NCI-H1048 (cell line): ENCODE measurements around the gene AP1S1.

Experiments used
- DNase-seq: peaks from one replicate; lab custom pipeline; 2025; lab: John Stamatoyannopoulos, UW

AP1S1 gene

GRCh38 chr7:101159696-101160674 lies 5.7 kb downstream of the AP1S1 start:
- no peak for DNase-seq

- DNase-seq, result no peak
Observed at GRCh38 chr7:101160910-101161309, 6.6 kb downstream of the AP1S1 start.

GRCh38 chr7:101161692-101162471 lies 7.6 kb downstream of the AP1S1 start:
- DNase-seq, result no peak

GRCh38 chr7:101162551-101163278 lies 8.4 kb downstream of the AP1S1 start:
- no peak for DNase-seq

- DNase-seq, result no peak
Observed at GRCh38 chr7:101163279-101164070, 9.2 kb downstream of the AP1S1 start.

GRCh38 chr7:101164071-101164840 lies 10.0 kb downstream of the AP1S1 start:
- DNase-seq, result no peak

- DNase-seq, result peak; percentile 89
Observed at GRCh38 chr7:101165075-101165957, 11.0 kb downstream of the AP1S1 start, which contains the start of gene VGF. VGF (minus strand) TSS chr7:101165569; CDS start chr7:101164843, 726 bp downstream.

- DNase-seq, result no peak
Observed at GRCh38 chr7:101165958-101166647, 11.8 kb downstream of the AP1S1 start.

GRCh38 chr7:101166648-101166908 lies 12.3 kb downstream of the AP1S1 start:
- DNase-seq, result no peak

GRCh38 chr7:101166909-101167644 lies 12.8 kb downstream of the AP1S1 start:
- DNase-seq, result no peak

- no peak for DNase-seq
Observed at GRCh38 chr7:101167645-101168411, 13.6 kb downstream of the AP1S1 start.

- DNase-seq, result no peak
Observed at GRCh38 chr7:101168412-101169049, 14.3 kb downstream of the AP1S1 start.

- DNase-seq, result no peak
Observed at GRCh38 chr7:101169110-101169837, 15.0 kb downstream of the AP1S1 start.

- DNase-seq, result no peak
Observed at GRCh38 chr7:101169838-101170551, 15.7 kb downstream of the AP1S1 start.

GRCh38 chr7:101170617-101171441 lies 16.6 kb downstream of the AP1S1 start:
- DNase-seq, result no peak
